GM18517 (cell line): Measurements from ENCODE around the gene COL4A2.
"Not testable (repeated sequence)": the region's sequence is repeated elsewhere in the genome, so short reads cannot be mapped to it uniquely, and the experiment has no call there.

Source experiments
- ATAC-seq: cut with Tn5 transposase; IDR thresholded peaks from one replicate; pipeline ENCODE4 v1.9.1; 2021; ENCODE audit warnings: mild to moderate bottlenecking, moderate library complexity; ENCODE audit not compliant: unreplicated experiment

Gene COL4A2

GRCh38 chr13:110374431-110375370 lies 67.6 kb downstream of the COL4A2 start:
- ATAC-seq, result no peak

GRCh38 chr13:110376120-110376519 lies 69.0 kb downstream of the COL4A2 start:
- ATAC-seq, result no peak

GRCh38 chr13:110377178-110377825 lies 70.2 kb downstream of the COL4A2 start:
- no peak for ATAC-seq

DNA sequence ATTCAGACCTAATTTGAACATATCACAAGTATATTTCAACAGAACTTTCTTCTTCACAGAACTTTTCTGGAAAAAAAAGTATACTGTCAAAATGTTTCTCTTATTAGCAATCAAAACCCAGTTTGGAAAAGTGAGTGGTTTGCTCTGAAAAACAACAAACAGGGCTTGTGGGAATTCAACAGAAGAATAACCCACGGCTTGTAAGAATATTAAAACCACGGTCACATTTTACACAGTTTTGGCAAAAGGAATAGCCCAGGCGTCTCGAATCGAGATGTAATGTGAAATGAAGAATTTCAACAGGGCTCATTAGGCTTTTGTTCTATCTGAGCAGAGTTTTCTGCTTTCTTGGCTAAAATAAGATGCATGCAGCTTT lies 70.7 kb downstream of the COL4A2 start:
- no peak for ATAC-seq

- no peak for ATAC-seq
Measured at GRCh38 chr13:110379358-110379757, 72.3 kb downstream of the COL4A2 start.

GRCh38 chr13:110379905-110380341 lies 72.8 kb downstream of the COL4A2 start:
- no peak for ATAC-seq

DNA sequence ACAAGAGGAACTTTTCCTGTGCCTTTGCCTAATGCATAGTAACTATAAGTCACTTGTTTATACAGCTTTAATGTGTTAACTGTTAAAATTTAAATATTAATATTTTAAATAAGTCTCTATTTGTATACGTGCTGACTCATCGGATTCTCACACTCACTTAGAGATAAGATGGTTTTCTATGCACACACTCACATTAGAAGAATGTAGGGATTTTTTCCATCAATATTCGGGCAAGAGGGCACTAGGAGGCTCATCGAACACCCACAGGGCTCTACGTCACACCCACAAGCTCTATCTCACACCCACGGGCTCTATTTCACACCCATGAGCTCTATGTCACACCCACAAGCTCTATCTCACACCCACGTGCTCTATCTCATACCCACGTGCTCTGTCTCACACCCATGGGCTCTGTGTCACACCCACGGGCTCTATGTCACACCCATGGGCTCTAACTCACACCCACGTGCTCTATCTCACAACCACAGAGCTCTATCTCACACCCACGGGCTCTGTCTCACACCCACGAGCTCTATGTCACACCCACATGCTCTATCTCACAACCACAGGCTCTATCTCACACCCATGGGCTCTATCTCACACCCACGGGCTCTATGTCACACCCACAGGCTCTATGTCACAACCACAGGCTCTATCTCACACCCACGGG lies 73.4 kb downstream of the COL4A2 start:
- ATAC-seq, result no peak

DNA sequence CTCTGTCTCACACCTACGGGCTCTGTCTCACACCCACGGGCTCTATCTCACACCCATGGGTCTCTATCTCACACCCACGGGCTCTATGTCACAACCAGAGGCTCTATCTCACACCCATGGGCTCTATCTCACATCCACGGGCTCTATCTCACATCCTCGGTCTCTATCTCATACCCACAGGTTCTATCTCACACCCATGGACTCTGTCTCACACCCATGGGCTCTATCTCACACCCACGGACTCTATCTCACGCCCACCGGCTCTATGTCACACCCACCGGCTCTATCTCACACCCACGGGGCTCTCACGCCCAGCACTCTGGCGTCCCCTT lies 73.9 kb downstream of the COL4A2 start:
- ATAC-seq, result no peak

DNA sequence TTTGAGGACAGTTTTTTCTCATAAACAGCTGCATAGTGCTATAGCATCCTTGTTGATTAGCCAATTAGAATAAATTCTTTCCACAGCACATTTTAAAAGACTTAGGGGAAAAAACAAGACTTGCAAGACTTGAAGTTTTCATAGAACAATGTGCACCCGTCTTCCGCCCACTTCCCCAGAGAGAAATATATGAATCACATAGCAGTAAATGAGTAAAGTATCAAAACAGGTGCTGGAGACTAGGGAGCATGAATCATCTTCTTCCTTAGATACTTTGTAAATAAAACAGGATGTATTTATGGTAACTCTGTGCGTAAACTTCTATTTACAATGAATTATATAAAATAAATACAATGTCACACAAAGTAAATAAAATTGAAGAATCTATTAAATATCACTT lies 75.1 kb downstream of the COL4A2 start:
- ATAC-seq, result no peak

GRCh38 chr13:110382830-110383229 lies 75.7 kb downstream of the COL4A2 start:
- no peak for ATAC-seq

- peak; percentile 78 for ATAC-seq
Measured at GRCh38 chr13:110387451-110388107, 80.5 kb downstream of the COL4A2 start.

GRCh38 chr13:110388108-110388943 lies 81.2 kb downstream of the COL4A2 start:
- ATAC-seq, result no peak

DNA sequence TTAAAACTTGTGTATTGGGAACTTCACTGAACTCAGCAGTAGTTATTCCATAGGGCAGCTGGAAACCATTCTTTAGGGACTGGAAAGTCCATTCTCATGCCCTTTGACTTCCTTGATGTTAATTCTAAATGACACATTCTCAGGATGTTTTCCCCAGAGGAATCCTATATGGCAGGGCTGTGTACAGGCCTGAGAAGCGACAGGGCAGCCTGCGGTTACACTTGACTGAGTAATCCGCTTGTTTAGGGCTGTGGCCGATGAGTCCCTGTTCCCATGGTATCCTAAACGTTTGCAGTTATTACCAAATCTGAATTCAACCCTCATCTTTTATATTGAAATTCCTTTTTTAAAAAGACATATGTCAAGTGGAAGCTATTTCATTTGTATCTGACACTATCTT lies 83.5 kb downstream of the COL4A2 start:
- ATAC-seq, result no peak

DNA sequence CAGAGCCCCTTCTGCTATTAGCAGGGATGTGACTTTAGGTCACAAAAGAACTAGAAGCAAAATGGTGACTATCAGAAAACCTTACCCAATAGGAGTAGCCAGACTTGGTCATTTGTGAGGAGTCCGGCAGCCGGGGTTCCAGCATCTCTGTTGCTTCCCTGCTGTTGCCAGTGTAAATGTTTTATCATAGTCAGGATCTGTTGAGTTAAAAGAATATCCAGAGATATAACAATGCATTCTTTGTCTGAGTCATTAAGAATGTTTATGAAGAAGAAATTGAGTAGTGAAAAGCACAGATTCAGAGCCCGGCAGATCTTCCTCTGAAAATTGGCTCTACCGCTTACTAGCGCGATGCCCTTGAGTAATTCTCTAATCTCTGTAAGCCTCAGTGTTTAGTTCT lies 84.2 kb downstream of the COL4A2 start:
- no peak for ATAC-seq

DNA sequence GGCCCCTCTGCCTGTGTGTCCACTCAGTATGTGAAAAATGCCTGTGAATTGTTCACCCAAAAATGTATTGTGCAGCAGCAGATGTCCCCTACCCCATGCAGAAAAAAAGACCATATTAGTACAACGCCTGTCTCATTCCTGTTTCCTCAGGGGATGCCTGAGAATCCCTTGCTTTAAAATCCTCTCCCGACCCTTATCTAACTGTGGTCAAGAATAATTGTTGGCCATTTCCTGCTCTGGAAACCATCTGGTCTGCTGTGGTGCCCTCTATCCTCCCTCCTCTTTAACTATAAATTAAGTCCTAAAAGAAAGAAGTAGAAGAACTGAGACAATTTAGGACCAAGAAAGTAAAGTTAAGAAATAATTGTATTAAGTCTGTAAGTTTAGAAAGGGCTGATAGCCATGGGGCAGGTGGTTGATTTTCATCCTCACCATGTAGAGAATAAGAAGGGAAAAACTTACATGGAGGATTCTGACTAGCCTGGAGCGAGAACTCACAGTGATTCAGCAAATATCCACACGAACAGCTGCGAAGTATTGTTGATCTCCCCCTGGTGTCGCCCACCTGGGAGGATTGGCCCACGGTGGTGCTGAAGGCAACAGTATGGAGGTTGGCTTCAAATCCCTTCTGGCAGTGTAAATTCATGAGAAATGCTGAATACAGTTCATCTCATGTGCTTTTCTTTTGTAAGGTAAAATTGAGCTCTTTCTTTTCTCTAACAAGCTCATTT lies 85.6 kb downstream of the COL4A2 start:
- ATAC-seq, result no peak

DNA sequence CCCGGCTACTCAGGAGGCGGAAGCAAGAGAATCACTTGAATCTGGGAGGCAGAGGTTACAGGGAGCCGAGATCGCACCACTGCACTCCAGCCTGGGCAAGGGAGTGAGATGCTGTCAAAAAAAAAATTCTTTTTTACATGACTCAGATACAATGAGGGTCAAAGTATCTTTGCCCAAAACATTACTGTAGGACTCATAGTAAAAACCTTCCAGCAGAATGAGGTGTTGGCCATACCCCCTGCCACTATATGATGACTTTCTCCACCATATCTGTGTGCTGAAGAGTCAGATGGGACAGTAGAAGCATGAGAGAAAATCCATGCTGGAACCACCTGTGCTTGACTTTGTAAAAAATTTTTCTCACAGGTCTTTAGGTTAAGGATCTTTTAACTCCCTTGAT lies 86.7 kb downstream of the COL4A2 start:
- ATAC-seq, result no peak

DNA sequence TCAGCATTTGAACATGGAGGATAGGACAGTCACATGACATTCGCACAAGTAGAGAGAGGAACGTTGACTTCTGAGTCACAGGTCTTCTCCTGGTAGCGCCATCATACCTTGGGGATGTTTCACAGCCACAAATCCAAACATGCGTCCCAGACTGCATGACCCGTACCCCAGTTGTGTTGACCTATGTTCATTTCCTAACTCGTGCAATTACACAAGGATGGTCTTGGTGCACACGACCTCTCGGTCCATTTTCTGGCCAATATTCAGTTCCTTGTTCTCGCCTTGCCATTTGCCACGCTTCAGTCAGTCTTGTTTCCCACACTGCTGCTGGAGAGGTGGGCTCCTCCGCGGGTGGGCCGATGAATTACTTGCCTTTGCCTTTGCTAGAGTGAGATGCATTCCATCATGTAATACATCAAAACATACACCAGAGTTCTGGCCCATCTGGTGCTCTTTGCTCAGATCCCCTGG lies 87.3 kb downstream of the COL4A2 start:
- ATAC-seq, result no peak

GRCh38 chr13:110395616-110396015 lies 88.5 kb downstream of the COL4A2 start:
- not testable (repeated sequence) for ATAC-seq

- ATAC-seq, result no peak
Measured at GRCh38 chr13:110396476-110396875, 89.4 kb downstream of the COL4A2 start.
